Thymus (tissue), 11 donors: ENCODE measurements around the gene FADS1. TPM values are rescaled to one million over a fixed set of nuclear protein-coding genes. Genes with fewer than 3 reads are reported as not detected.

Experiments
- DNase-seq, 9 donors: peaks; one replicate each; pipeline ENCODE4 v3.0.0-alpha.2; 2013; ENCODE audit warnings: low spot score in 9 of 9, low read depth in 6 of 9, missing footprints in 1 of 9
- H3K27ac ChIP-seq, 2 donors: one replicate each; pipeline ENCODE4 v1.5.1; 2013; ENCODE audit warnings: control low read depth in 1 of 2, low read depth in 1 of 2, low read length in 1 of 2, mild to moderate bottlenecking in 1 of 2, moderate library complexity in 1 of 2
- H3K27me3 ChIP-seq, 2 donors: one replicate each; pipeline ENCODE4 v1.5.1; 2013; ENCODE audit warnings: low read length in 1 of 2; ENCODE audit not compliant: control insufficient read depth in 2 of 2, insufficient read depth in 1 of 2
- H3K36me3 ChIP-seq, 2 donors: one replicate each; pipeline ENCODE4 v1.5.1; 2013; ENCODE audit warnings: low read length in 1 of 2, mild to moderate bottlenecking in 1 of 2, moderate library complexity in 1 of 2; ENCODE audit not compliant: control insufficient read depth in 2 of 2, insufficient read depth in 2 of 2
- H3K4me1 ChIP-seq, 2 donors: one replicate each; pipeline ENCODE4 v1.5.1; 2013; ENCODE audit warnings: low read length in 2 of 2; ENCODE audit not compliant: control insufficient read depth in 2 of 2, insufficient read depth in 2 of 2
- H3K4me3 ChIP-seq, 2 donors: one replicate each; pipeline ENCODE4 v1.5.1; 2013; ENCODE audit warnings: low read length in 2 of 2, control low read depth in 1 of 2, mild to moderate bottlenecking in 1 of 2
- H3K9me3 ChIP-seq, 2 donors: one replicate each; pipeline ENCODE4 v1.5.1; 2013; ENCODE audit warnings: low read length in 1 of 2, mild to moderate bottlenecking in 1 of 2; ENCODE audit not compliant: control insufficient read depth in 2 of 2, insufficient read depth in 1 of 2
- WGBS: extraction: QIAGEN DNeasy Blood & Tissue Kit; methylation state at CpG from one replicate; pipeline ENCODE4 v1.1.7; 2013; 5-methylcytosine and 5-hydroxymethylcytosine counted together
- polyA plus RNA-seq: library from polyadenylated mRNA; stranded (reverse); fragments of 200-250 nt; gene quantifications from one replicate; pipeline ENCODE4 v1.2.3, GENCODE V29; 2013
- total RNA-seq: library from RNA; stranded (reverse); fragments of 120-200 nt; gene quantifications from one replicate; pipeline ENCODE4 v1.2.4, GENCODE V29; 2013
- donor health status: healthy.

FADS1 gene
- total and polyA plus RNA-seq, 2 donors = 4.4 to 12.9 TPM

- Histone ChIP-seq H3K36me3 (peaks cover 43 to 61% of the 10 kb centered on the region in 2 donors), H3K9me3 (no peaks in the 10 kb centered on the region), H3K4me3 (no peak overlapping the region), H3K27ac (no peak overlapping the region), H3K4me1 (peaks cover 19 to 32% of the 10 kb centered on the region in 2 donors), H3K27me3 (no peaks in the 10 kb centered on the region)
- DNase-seq = no peak
- 88% methylated on average over 10 of the region's 10 CpGs for WGBS
Measured at GRCh38 chr11:61838921-61839320, 22.1 kb upstream of the FADS1 start.

- Histone ChIP-seq H3K4me1 (peaks cover 23 to 36% of the 10 kb centered on the region in 2 donors), H3K27me3 (no peaks in the 10 kb centered on the region), H3K9me3 (no peaks in the 10 kb centered on the region), H3K27ac (no peak overlapping the region), H3K4me3 (no peak overlapping the region), H3K36me3 (peaks cover 43 to 61% of the 10 kb centered on the region in 2 donors)
- 89% methylated on average over 5 of the region's 5 CpGs for WGBS
- DNase-seq = no peak
Measured at GRCh38 chr11:61838501-61838900, 21.7 kb upstream of the FADS1 start.

GRCh38 chr11:61837411-61838005 is 20.7 kb upstream of the FADS1 start:
- no peak for DNase-seq
- Histone ChIP-seq H3K27me3 (no peaks in the 10 kb centered on the region), H3K4me1 (peaks cover 32 to 46% of the 10 kb centered on the region in 2 donors), H3K36me3 (peaks cover 38 to 51% of the 10 kb centered on the region in 2 donors), H3K9me3 (no peaks in the 10 kb centered on the region), H3K4me3 (no peak overlapping the region), H3K27ac (no peak overlapping the region)
- WGBS = 98% methylated on average over 15 of the region's 15 CpGs

GRCh38 chr11:61836193-61836592 is 19.4 kb upstream of the FADS1 start:
- H3K4me3 ChIP-seq = no peak overlapping the region
- no peak overlapping the region for H3K27ac ChIP-seq
- 99% methylated on average over 8 of the region's 8 CpGs for WGBS

GRCh38 chr11:61834278-61835048 is 17.7 kb upstream of the FADS1 start:
- H3K4me3 ChIP-seq = peak overlapping the region; percentile 2 to 5
- H3K9me3 ChIP-seq = no peaks in the 10 kb centered on the region
- 30% methylated on average over 12 of the region's 12 CpGs for WGBS
- DNase-seq = peak in 4 of 9 donors; percentile 47 to 88 (median 70)
- H3K27ac ChIP-seq = peak overlapping the region; percentile 92 to 96
- H3K27me3 ChIP-seq = no peaks in the 10 kb centered on the region
- peaks cover 16 to 24% of the 10 kb centered on the region in 2 donors for H3K36me3 ChIP-seq
- H3K4me1 ChIP-seq = peaks cover 39 to 68% of the 10 kb centered on the region in 2 donors

More at GRCh38 chr11:61836193-61836592, 19.4 kb upstream of the FADS1 start:
- Histone ChIP-seq H3K36me3 (peaks cover 28 to 40% of the 10 kb centered on the region in 2 donors), H3K27me3 (no peaks in the 10 kb centered on the region), H3K4me1 (peaks cover 27 to 52% of the 10 kb centered on the region in 2 donors), H3K9me3 (no peaks in the 10 kb centered on the region)
- no peak for DNase-seq

GRCh38 chr11:61833926-61834277 is 17.1 kb upstream of the FADS1 start:
- H3K4me1 ChIP-seq = peaks cover 45 to 74% of the 10 kb centered on the region in 2 donors
- no peak for DNase-seq
- 91% methylated on average over 12 of the region's 12 CpGs for WGBS

GRCh38 chr11:61833471-61833870 is 16.7 kb upstream of the FADS1 start:
- 13% methylated on average over 11 of the region's 11 CpGs for WGBS
- DNase-seq = peak in 5 of 9 donors; percentile 67 to 91 (median 81)
- Histone ChIP-seq H3K9me3 (no peaks in the 10 kb centered on the region), H3K36me3 (peaks cover 10 to 16% of the 10 kb centered on the region in 2 donors), H3K27ac (peak overlapping the region; percentile 92 to 96), H3K27me3 (no peaks in the 10 kb centered on the region), H3K4me3 (no peak overlapping the region), H3K4me1 (peaks cover 46 to 75% of the 10 kb centered on the region in 2 donors)

More at GRCh38 chr11:61833926-61834277, 17.1 kb upstream of the FADS1 start:
- peak overlapping the region; percentile 92 to 96 for H3K27ac ChIP-seq
- H3K9me3 ChIP-seq = no peaks in the 10 kb centered on the region
- no peaks in the 10 kb centered on the region for H3K27me3 ChIP-seq
- peaks cover 14 to 20% of the 10 kb centered on the region in 2 donors for H3K36me3 ChIP-seq
- no peak overlapping the region for H3K4me3 ChIP-seq

GRCh38 chr11:61832754-61833153 is 16.0 kb upstream of the FADS1 start:
- no peaks in the 10 kb centered on the region for H3K27me3 ChIP-seq
- no peak overlapping the region for H3K4me3 ChIP-seq
- H3K4me1 ChIP-seq = peaks cover 46 to 75% of the 10 kb centered on the region in 2 donors
- H3K9me3 ChIP-seq = no peaks in the 10 kb centered on the region
- no peak for DNase-seq
- H3K27ac ChIP-seq = peak overlapping the region in 1 of 2 donors; percentile 96
- WGBS = 89% methylated on average over 7 of the region's 7 CpGs
- peaks cover 2 to 9% of the 10 kb centered on the region in 2 donors for H3K36me3 ChIP-seq

- peaks cover 50 to 76% of the 10 kb centered on the region in 2 donors for H3K4me1 ChIP-seq
- 92% methylated on average over 4 of the region's 4 CpGs for whole genome bisulfite sequencing
- no peak overlapping the region for H3K4me3 ChIP-seq
- peaks cover 0 to 4% of the 10 kb centered on the region in 2 donors for H3K36me3 ChIP-seq
- H3K9me3 ChIP-seq = no peaks in the 10 kb centered on the region
- no peaks in the 10 kb centered on the region for H3K27me3 ChIP-seq
- peak overlapping the region in 1 of 2 donors; percentile 96 for H3K27ac ChIP-seq
- DNase-seq = no peak
Measured at GRCh38 chr11:61832207-61832606, 15.4 kb upstream of the FADS1 start.
